NCI-H226 (cell line): ENCODE measurements around the gene AMBN.

ENCODE experiments used
- DNase-seq: peaks from one replicate; pipeline ENCODE4 v3.0.0-alpha.2; 2015

Gene AMBN, protein sequence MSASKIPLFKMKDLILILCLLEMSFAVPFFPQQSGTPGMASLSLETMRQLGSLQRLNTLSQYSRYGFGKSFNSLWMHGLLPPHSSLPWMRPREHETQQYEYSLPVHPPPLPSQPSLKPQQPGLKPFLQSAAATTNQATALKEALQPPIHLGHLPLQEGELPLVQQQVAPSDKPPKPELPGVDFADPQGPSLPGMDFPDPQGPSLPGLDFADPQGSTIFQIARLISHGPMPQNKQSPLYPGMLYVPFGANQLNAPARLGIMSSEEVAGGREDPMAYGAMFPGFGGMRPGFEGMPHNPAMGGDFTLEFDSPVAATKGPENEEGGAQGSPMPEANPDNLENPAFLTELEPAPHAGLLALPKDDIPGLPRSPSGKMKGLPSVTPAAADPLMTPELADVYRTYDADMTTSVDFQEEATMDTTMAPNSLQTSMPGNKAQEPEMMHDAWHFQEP

DNA sequence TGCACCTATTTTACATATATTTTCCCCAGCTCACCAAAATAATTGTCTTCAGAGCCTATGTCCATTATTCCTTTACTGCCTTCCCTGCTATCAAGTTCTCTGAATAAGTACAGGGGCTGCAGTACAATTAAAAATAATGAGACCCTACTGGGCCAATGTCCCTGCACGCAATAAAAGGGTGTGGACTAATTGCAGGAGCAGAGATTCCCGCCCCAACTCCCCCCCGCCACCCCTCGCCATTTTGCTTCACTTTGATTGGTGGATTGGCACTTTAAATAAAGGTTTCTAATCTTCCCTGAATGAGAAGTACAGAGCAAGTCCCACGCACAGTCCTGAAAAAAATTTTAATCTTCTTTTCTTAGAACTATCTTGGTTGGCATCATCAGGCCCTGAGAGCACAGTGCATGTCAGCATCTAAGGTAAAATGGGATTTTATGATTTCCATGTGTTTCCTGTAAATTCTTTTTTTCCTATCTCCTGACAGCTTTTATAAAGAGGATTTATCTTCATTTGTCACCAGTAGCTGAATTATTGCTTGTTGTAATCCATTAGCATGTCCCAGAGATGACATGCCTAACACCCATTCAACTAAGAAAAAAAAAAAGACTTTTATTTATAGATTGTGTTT lies at the start of gene AMBN:
Gene AMBN (plus strand): TSS at position 302 of the 628 bp plus-strand sequence. CDS start 103 bp downstream, at position 405.
- no peak for DNase-seq

DNA sequence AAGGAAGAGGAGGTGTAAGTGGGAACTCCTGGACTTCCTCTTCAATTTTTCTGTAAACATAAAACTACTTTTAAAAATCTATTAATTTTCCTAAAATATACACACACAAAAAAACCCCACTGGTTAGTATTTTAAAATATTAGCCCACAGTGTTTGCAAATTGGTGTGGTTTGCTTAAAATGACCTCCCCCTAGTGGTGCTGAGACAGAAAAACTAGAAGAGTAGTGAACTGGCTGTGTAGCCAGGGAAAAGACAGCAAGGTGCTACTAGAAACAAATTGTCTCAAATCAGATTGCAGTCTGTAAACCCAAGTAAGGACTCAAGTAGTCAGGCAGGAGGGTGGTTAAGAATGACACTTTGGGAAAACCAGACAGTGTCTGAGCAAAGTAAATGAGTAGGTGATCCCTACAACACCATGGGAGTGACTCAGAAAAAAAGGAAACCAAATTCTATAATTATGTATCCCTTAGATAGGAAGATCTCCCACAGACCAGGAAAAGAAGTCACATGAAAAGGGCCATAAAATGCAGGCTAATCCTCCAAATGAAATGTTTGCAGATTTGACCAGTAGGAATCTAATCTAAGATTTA lies 47.7 kb upstream of the AMBN start:
- no peak for DNase-seq

DNA sequence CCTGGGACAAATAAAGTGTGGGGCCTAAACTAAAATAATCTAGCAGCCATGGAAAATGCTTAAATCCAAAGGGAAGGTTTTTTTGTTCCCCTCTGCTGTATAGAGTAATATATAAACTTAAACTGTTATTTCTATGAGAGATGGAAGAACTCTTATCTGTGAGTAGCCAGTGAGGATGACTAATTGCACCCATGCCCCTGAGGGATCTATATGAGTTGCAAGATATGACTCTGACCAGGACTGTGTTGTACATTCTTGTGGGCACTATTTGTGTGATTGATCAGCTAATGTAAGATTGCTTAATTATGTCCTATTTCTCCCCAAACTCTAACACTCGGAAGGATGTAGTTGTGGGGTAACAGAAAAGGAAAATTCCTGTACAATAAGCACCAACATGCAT lies 35.2 kb upstream of the AMBN start:
- peak; percentile 66 for DNase-seq

DNA sequence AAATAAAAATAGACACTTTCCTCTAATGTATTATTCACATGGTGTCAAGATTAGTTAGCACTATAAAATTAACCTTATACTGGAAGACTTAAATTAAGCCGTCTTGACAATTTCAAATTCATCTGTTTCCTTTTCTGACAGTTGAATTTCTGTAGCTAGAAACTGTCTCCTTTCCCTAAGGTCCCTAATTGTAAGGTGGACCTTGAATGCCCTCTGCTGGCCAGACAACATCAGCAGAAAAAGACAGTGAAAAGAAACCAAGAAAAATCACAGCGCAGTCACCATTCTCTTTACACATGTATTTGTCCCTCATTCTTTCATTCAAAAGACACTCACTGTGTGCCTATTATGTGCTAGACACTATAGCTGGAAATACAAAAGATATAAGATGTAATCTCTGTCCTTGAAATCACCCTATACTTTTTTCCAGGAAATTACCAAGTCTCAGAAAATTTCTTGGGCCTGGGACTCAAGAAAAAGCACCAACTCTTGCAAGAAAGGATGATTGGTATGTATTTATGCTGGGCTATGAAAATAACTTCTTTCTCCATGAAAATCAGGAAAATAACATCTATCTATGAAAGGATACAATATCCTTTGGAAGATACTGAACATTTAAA lies 32.7 kb upstream of the AMBN start:
- peak; percentile 24 for DNase-seq

DNA sequence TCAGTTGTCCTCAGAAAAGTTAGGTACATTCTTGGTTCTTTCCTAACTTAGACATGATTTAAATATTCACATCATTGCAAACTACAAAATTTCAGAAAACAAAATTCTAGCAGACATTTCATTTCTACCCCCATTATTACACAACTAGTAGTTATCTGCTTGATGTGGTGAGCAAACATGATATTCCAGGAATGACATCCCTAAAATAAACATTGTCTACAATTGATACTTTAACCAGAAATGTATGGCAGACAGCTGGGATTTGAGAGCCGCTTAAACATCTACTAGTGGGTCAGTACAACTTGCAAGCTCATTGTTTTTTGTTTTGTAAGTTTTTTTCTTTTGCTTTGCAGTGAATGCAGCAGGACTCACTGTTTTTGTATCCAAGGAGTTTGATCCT lies 32.1 kb upstream of the AMBN start:
- DNase-seq: no peak

DNA sequence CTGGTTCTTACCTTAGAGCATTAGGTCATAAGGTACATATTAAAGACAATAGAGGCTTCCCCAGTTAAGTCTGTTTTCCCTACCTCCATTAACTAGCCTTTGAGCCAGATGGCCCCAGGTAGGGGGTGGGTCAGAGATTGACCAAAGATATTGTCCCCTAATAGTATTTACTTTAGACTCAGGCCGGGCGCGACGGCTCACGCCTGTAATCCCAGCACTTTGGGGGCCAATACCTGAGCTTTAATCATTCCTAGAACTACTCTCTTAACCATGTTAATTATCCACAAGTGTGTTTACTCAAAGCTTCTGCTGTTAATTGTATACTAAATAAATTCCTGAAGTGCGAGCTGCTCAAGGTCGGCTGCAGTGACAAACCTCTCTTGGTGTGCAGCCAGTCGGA lies 28.0 kb upstream of the AMBN start:
- DNase-seq: no peak

DNA sequence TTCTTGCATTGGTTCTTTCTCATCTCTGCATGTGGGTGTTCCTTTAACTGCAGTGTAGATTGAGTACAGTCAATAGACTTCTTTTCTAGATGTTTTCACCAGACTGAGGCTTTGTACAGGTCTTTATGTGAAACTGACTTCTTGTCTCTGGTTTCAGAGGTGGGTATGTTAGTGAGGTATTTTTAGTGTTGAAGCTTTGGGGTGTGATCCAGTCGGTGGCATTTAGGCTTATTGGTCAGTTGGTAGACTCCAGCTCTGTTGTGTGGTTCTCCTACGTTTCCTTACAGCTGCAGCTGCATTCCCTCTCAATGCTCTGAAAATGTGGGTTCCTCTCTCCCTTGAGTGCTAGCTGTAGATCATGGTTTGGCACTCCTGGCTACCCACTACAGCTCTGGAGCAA lies 21.3 kb upstream of the AMBN start:
- no peak for DNase-seq

DNA sequence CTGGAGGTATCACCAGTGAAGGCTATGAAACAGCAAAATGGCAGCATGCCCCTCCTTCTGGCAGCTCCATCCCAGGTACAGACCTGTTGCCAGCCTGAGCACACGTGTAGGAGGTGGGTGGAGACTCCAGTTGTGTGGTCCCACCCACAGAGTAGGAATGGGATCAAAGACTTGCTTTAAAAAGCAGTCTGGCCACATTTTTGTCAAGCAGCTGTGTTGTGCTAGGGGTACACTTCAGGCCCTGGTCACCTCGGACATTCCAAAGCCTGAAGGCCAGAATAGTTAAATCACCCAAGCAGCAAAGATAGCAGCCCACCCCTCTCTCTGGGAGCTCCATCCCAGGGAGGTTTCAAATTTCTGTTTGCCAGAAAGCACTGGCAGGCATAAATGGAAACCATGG lies 20.3 kb upstream of the AMBN start:
- DNase-seq: no peak

DNA sequence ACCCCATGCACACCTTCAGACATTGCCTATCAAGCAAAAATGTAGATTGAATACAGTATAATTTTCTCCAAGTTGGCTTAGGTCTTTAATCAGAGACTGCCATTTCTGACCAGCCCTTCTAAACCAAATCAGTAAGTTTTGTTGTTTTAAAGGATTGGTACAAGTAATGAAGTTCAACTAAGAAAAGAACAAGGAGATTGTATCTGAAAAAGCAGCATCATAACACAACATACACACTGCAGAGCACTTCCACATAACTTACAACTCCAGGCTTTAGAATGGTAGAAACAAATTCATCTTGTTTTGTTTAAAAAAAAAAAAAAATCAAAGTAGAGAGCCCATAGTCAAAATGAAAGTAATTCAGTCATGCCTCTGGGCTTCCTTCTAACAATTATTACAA lies 16.1 kb upstream of the AMBN start:
- no peak for DNase-seq

DNA sequence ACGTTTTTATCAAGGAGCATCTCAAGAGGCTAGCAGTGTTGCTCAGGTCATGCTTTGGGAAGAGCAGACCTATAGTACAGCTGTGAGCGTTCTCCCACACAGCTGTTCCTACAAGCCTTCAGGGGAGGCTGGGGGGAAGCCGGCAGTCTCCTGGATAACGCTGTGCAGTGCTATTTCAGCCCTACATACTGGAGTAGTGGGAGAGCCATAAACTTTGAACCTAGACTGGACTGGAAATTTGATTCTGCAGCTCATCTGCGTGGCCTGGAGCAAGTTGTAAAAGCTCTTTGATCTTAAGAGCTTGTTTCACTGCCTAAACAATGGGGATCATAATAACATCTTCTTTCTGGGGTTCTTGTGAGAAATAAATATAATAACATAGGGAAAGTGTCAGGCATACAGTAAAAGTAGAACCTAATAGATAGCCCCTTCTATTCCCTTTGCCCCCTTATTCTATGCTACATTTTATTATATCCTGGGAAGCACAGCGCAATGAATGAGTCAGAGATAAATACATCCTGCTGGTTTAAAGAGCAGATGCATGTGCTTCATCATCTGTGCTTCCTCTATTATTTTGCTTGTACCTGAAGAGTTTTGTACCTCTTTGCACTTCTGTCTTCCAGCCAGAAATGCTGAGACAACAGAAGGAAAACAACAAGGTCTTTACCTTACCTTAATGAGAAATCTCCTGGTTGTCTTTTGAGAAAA lies 14.7 kb upstream of the AMBN start:
- no peak for DNase-seq

DNA sequence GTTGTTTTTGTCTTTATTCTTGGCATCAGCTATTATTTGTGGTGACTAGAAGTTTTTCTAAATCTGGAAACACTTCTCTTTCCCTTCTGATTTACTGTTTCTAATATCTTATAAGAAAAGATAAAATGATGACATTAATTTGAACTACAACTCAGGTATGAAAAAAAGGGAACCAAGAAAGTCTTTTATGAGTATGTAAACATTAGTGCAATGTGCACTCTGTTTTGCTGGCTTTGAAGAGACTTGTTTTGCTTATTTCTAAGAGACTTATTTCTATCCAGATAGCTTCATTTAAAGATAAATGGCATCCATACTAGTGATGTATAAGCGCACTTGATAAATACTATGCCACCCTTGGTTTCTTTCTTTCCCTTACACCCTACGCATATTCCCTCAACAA lies 10.1 kb upstream of the AMBN start:
- no peak for DNase-seq

DNA sequence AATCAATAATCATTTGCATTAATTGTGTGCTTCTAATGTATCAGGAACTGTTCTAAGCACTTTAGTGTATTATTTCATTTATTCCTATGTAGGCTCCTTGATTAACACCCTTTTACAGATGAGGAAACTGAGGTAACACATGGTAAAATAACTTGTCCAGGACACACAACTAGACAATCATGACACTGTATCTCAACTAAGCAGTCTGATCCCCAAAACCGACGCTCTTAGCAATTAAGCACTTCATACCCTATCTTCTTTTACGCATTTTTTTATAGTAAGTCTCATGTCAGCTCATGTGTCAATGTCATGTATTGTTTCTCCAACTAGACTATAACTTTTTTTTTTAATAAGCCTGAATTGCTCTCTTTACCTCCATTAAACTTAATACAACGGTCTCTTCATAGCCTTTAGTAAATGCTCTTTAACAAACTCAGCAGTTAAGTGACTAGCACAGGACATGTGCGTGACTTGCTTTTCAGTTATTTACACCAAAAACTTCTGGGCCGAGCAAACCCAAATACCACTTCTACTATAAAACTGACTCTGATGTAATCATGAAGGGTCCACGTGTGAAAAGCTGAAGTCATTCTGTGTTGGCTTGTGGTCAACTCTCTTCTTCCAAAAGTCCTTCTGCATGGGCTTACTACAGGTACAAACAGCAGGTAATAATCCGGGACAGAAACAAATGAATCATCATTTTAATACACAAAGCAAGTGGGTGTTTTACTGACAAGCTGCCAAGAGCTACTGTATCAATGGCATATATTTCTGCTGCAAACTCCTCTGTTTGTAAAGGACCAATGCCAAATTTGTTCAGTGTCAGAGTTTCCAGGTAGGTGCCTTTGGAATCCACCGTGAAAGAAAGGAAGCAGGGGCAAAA lies 7.9 kb upstream of the AMBN start:
- no peak for DNase-seq

DNA sequence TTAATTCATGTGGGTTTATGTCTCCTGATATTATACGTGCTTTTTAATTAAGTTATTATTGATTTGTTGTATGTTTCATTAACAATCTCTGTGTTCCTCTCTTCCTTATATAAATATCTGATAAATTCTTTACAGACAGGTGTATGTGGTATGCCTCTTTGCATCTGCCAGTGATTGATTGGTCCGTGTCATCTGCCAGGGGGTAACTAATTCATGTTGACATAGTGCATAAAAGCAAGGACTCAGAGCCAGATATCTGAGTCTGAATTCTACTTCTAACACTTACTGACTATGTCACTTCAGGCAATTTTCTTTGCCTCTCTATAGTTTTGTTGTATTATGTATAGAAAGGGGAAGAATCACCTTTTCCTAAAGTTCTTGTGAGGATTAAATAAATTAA lies 5.2 kb upstream of the AMBN start:
- DNase-seq: no peak

DNA sequence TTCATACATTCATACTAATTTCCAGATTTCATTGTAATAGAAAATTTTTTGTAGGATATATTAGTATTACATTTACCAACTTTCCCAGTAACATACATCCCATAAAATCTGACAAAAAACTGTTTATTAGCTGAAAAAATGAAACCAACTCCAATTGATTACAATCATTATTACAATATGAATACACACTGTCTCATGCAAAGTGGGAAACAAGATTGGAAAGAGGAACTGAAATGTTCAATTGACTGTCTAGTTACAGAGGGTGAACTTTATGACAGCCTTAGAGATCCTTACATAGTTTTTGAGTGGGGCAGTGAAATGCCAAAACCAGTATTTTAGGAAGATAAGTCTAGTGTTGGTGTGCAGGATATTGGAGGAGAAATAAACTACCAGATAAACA lies 2.3 kb upstream of the AMBN start:
- no peak for DNase-seq

DNA sequence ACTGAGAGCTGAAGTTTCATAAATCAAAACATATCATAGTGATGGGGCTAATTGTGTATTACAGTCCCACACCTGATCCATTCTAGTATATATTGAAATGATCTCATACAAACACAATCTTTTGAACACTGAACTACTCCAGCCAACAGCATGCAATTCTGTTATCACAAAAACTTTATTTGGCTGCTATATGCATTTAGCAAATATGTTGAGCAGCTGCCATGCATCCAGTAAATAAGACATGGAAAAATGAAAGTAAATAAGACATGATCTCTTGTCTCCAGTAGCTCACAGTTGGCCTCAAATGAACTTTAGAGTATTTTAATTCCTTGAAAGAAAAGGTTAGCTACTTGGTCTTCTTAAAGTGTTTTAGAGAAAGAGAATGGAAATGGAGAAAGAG lies 2.1 kb downstream of the AMBN start:
- DNase-seq: no peak

DNA sequence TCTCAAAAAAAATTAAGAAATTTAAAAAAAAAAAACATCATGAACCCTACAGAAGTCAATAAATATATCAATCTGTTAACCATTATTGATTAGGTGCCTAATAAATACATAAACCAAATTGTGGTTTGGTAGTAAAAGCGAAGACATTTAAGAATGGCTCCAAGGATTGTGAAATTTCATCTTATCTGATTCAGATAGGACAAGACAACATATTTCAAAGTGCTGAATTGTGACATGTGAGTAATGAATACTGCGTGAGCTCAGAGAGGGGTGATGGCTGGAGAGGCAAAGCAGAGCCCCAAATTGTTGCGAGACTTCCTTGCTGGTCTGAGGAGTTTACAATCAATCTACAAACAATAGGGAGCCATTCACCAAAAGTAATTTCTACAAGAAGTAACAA lies 8.2 kb downstream of the AMBN start:
- DNase-seq: no peak

DNA sequence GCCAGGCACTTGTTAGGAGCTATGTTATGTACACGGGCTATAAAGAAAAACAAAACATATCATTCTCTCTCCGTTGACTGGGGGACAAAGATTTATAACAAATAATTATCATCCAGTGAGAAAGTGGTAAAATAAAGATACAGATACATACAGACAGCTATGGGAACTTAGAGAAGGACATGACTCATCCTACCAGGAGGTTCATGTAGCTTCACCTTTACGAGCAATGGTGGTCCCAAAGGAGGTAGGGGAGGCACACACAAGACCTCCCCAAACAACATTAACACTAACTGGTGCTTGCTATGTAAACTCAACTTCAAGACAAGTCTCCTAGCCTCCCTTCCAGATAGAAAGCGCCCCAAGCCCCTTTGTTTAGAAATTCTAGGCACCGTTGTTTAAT lies 8.9 kb downstream of the AMBN start:
- no peak for DNase-seq

DNA sequence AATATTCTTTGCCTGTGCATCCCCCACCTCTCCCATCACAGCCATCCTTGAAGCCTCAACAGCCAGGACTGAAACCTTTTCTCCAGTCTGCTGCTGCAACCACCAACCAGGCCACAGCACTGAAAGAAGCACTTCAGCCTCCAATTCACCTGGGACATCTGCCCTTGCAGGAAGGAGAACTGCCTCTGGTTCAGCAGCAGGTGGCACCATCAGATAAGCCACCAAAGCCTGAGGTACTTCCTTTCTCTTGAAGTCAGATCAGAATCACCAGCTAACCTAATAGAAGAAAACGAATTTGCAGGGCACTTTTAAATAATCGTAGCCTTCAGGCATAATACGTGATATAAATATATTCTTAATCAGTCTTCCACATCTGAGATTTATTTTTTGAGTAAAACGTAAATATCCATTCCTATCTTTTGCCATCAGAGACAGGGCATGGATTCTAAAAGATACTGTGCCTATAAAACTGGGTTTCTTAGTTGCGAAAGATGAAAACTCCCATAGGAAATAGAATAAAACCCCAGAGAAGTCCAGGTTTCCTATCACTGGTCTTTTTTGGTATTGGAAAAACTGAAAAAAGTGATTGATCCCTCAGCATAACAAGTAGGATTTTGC lies 9.5 kb downstream of the AMBN start:
- peak; percentile 39 for DNase-seq

DNA sequence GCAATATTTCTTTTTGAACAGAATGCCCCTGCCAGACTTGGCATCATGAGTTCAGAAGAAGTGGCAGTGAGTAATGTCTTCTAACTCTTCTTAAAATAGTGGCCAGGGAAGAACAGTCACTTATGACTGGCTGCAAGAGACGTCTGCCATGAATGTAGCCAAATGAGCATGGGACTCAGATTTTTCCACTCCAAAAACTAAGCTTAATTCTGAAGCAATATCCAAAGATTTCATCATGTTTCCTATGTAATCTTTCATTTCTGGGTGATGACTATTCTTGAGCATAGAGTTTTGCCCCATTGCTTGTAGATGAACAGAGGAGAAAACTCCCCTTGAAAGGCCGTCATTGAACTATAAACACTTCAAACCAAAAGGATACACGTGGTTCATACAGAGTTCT lies 11.8 kb downstream of the AMBN start:
- no peak for DNase-seq

DNA sequence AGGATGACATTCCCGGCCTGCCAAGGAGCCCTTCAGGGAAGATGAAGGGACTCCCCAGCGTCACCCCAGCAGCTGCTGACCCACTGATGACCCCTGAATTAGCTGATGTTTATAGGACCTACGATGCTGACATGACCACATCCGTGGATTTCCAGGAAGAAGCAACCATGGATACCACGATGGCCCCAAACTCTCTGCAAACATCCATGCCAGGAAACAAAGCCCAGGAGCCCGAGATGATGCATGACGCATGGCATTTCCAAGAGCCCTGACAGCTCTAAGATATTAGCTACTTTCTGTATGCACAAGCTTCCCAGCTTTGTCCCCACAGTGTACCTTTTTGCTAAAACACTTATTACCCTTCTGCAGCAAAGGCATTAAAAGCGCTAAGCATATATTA lies 14.4 kb downstream of the AMBN start:
- no peak for DNase-seq

DNA sequence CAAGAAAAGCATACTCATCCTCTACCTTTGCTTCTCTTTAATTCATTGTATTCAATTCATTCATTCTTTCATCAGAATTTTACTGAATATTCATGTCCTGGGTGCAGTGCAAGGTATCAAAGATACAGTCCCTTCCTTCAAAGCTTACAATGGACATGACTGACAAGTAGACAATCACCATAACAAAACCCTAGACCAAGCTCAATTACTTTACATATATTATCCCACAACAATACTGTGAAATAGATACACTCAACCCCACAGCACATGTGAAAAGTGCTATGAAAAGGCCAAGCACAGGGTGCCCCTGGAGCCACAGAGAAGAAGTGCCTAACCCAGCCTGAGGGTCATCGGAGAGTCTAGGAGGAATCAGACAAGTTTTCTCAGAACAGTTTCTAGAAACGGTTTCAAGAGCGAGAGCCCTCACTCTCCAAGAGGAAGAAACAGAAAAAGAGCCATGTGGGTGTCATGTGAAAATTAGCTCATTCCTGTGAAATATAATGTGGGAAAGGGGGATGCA lies 15.3 kb downstream of the AMBN start:
- no peak for DNase-seq
